ENCODE measurements around the gene TFCP2.

The TFCP2 gene

DNA sequence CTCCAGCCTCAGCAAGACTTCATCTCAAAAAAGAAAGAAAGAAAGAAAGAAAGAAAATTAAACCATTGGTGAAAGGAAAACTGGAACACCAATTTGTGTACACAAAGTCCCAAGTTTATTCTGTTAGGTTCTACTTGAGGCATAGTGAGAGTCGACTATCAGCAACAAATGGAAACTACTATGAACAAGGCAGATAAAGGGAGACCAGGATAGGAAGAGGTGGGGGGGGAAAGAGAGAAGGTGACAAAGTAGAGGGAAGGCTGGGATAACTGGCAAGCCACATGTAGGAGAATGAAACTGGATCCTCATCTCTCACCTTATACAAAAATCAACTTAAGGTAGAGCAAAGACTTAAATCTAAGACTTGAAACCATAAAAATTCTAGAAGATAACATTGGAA, 25.6 kb downstream of the TFCP2 start:
- TF ChIP-seq POLR2AphosphoS5 (IDR thresholded peaks at IDR 0.05; ENCODE audit: low read depth, low read length) (no peak), TAF1 (IDR thresholded peaks at IDR 0.05; ENCODE audit: borderline replicate concordance, insufficient read depth, low read length) (no peak), FOXP2 (optimal IDR thresholded peaks at IDR 0.05; ENCODE audit: borderline replicate concordance, extremely low read depth, extremely low read length, insufficient read depth) (no peak)

DNA sequence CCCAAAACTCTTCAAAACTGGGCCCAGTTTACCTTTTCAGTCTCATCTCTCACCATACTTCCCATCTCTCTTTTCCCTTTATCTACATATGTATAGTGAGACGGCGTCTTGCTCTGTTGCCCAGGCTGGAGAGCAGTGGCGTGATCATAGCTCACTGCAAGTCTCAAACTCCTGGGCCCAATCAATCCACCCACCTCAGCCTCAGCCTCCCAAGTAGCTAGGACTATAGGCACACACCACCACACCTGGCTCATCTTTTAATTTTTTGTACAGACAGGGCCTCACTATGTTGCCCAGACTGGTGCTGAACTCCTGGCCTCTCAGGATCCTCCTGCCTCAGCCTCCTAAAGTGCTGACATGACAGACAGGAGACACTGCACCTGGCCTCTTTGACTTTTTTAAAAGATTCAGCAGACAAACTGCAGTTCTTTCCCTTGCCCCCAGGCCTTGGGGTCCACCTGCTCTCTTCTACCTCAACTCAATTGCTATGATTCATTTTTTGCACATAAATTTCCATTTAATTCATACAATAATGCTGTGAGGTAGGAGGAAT, 33.6 kb downstream of the TFCP2 start:
- no peak for TF ChIP-seq SIN3A (IDR thresholded peaks at IDR 0.05; ENCODE audit: borderline replicate concordance, insufficient read depth, low read length)
- TF ChIP-seq FOXP2 (optimal IDR thresholded peaks at IDR 0.05; ENCODE audit: borderline replicate concordance, extremely low read depth, extremely low read length, insufficient read depth), result no peak
- TF ChIP-seq, protein P1, sequence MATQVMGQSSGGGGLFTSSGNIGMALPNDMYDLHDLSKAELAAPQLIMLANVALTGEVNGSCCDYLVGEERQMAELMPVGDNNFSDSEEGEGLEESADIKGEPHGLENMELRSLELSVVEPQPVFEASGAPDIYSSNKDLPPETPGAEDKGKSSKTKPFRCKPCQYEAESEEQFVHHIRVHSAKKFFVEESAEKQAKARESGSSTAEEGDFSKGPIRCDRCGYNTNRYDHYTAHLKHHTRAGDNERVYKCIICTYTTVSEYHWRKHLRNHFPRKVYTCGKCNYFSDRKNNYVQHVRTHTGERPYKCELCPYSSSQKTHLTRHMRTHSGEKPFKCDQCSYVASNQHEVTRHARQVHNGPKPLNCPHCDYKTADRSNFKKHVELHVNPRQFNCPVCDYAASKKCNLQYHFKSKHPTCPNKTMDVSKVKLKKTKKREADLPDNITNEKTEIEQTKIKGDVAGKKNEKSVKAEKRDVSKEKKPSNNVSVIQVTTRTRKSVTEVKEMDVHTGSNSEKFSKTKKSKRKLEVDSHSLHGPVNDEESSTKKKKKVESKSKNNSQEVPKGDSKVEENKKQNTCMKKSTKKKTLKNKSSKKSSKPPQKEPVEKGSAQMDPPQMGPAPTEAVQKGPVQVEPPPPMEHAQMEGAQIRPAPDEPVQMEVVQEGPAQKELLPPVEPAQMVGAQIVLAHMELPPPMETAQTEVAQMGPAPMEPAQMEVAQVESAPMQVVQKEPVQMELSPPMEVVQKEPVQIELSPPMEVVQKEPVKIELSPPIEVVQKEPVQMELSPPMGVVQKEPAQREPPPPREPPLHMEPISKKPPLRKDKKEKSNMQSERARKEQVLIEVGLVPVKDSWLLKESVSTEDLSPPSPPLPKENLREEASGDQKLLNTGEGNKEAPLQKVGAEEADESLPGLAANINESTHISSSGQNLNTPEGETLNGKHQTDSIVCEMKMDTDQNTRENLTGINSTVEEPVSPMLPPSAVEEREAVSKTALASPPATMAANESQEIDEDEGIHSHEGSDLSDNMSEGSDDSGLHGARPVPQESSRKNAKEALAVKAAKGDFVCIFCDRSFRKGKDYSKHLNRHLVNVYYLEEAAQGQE (IDR thresholded peaks at IDR 0.05; ENCODE audit: insufficient read depth in 1 of 2, low read depth in 2 of 2, low read length in 2 of 2), result no peak
- TF ChIP-seq TAF1 (IDR thresholded peaks at IDR 0.05; ENCODE audit: borderline replicate concordance, insufficient read depth, low read length), result no peak
- TF ChIP-seq POLR2AphosphoS5 (IDR thresholded peaks at IDR 0.05; ENCODE audit: low read depth, low read length), result no peak

DNA sequence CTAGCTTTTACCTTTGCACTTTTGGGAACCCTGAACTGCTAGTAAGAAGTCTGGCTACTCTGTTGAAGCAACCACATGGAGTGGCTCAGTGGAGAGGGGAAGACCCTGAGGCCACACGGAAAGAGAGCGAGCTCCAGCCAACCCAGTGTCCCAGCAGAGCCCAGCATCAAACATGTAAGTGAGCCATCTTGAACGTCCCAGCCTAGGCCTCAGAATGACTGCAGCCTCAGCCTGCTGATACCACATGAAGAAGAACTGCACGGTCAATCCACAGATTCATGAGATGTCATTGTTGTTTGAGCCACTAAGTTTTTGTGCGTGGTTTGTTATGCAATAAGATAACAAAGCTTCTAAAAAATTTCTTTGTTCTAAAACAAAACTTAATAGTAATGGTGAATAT, 40.2 kb downstream of the TFCP2 start:
- no peak for TF ChIP-seq POLR2AphosphoS5 (IDR thresholded peaks at IDR 0.05; ENCODE audit: low read depth, low read length)
- TF ChIP-seq, protein P1 (IDR thresholded peaks at IDR 0.05; ENCODE audit: insufficient read depth in 1 of 2, low read depth in 2 of 2, low read length in 2 of 2), result no peak
- no peak for TF ChIP-seq SIN3A (IDR thresholded peaks at IDR 0.05; ENCODE audit: borderline replicate concordance, insufficient read depth, low read length)
- TF ChIP-seq TAF1 (IDR thresholded peaks at IDR 0.05; ENCODE audit: borderline replicate concordance, insufficient read depth, low read length), result no peak
- TF ChIP-seq FOXP2 (optimal IDR thresholded peaks at IDR 0.05; ENCODE audit: borderline replicate concordance, extremely low read depth, extremely low read length, insufficient read depth), result no peak

- TF ChIP-seq FOXP2 (optimal IDR thresholded peaks at IDR 0.05; ENCODE audit: borderline replicate concordance, extremely low read depth, extremely low read length, insufficient read depth), result no peak
- TF ChIP-seq SIN3A (IDR thresholded peaks at IDR 0.05; ENCODE audit: borderline replicate concordance, insufficient read depth, low read length), result no peak
- TF ChIP-seq POLR2AphosphoS5 (IDR thresholded peaks at IDR 0.05; ENCODE audit: low read depth, low read length), result no peak
- no peak for TF ChIP-seq TAF1 (IDR thresholded peaks at IDR 0.05; ENCODE audit: borderline replicate concordance, insufficient read depth, low read length)
- TF ChIP-seq, protein P1 (IDR thresholded peaks at IDR 0.05; ENCODE audit: insufficient read depth in 1 of 2, low read depth in 2 of 2, low read length in 2 of 2), result no peak
These were observed 41.0 kb downstream of the TFCP2 start for GRCh38 chr12:51131745-51132521.

- TF ChIP-seq FOXP2 (optimal IDR thresholded peaks at IDR 0.05; ENCODE audit: borderline replicate concordance, extremely low read depth, extremely low read length, insufficient read depth) (no peak), POLR2AphosphoS5 (IDR thresholded peaks at IDR 0.05; ENCODE audit: low read depth, low read length) (no peak), TAF1 (IDR thresholded peaks at IDR 0.05; ENCODE audit: borderline replicate concordance, insufficient read depth, low read length) (no peak), SIN3A (IDR thresholded peaks at IDR 0.05; ENCODE audit: borderline replicate concordance, insufficient read depth, low read length) (no peak)
- TF ChIP-seq, protein P1 (IDR thresholded peaks at IDR 0.05; ENCODE audit: insufficient read depth in 1 of 2, low read depth in 2 of 2, low read length in 2 of 2), result no peak
These were observed 44.0 kb downstream of the TFCP2 start for GRCh38 chr12:51128919-51129318.

All from PFSK-1 (cell line).